HEK293T (cell line): ENCODE data around the gene HS1BP3.

Source experiments
- CTCF ChIA-PET: fragments of 350-600 bp; formaldehyde crosslinking; extraction: SDS; loops from one replicate; lab custom pipeline; 2021; ENCODE audit warnings: antibody characterized with exemption, inconsistent platforms; lab: Yijun Ruan, JAX
- POLR2A ChIA-PET: fragments of 350-600 bp; formaldehyde crosslinking; extraction: SDS; loops from one replicate; lab custom pipeline; 2020; ENCODE audit warnings: antibody characterized with exemption, inconsistent platforms; lab: Yijun Ruan, JAX
- DNase-seq: peaks from one replicate; pipeline ENCODE4 v3.0.0; 2012; ENCODE audit warnings: mixed read lengths; ENCODE audit errors: extremely low spot score
- ARNT ChIP-seq: fragments of 450-650 bp; IDR thresholded peaks from 2 replicates; pipeline ENCODE4 v1.6.1; 2017; ENCODE audit warnings: mild to moderate bottlenecking
- BHLHE40 ChIP-seq: fragments of 450-650 bp; IDR thresholded peaks from 2 replicates; pipeline ENCODE4 v1.6.1; 2016; ENCODE audit warnings: mild to moderate bottlenecking, moderate library complexity, borderline replicate concordance
- CTBP1 ChIP-seq: fragments of 450-650 bp; IDR thresholded peaks from 2 replicates; pipeline ENCODE4 v1.6.1; 2016; ENCODE audit warnings: borderline replicate concordance
- ELF4 ChIP-seq: fragments of 450-650 bp; IDR thresholded peaks from 2 replicates; pipeline ENCODE4 v1.6.1; 2017; ENCODE audit warnings: antibody characterized with exemption
- FOXA1 ChIP-seq: fragments of 450-650 bp; IDR thresholded peaks from 2 replicates; pipeline ENCODE4 v1.6.1; 2016; ENCODE audit warnings: mild to moderate bottlenecking
- FOXK2 ChIP-seq: fragments of 450-650 bp; IDR thresholded peaks from 2 replicates; pipeline ENCODE4 v1.6.1; 2016; ENCODE audit warnings: mild to moderate bottlenecking
- FOXM1 ChIP-seq: fragments of 450-650 bp; IDR thresholded peaks from 2 replicates; pipeline ENCODE4 v1.6.1; 2017; ENCODE audit warnings: mild to moderate bottlenecking, borderline replicate concordance
- HDGF ChIP-seq: fragments of 450-650 bp; IDR thresholded peaks from 2 replicates; pipeline ENCODE4 v1.6.1; 2017; ENCODE audit warnings: antibody characterized with exemption, borderline replicate concordance
- L3MBTL2 ChIP-seq: fragments of 450-650 bp; conservative IDR thresholded peaks from 2 replicates; pipeline ENCODE4 v1.6.1; 2016; ENCODE audit warnings: mild to moderate bottlenecking
- LEF1 ChIP-seq: fragments of 450-650 bp; IDR thresholded peaks from 2 replicates; pipeline ENCODE4 v1.6.1; 2017; ENCODE audit warnings: mild to moderate bottlenecking, borderline replicate concordance
- NFRKB ChIP-seq: fragments of 450-650 bp; IDR thresholded peaks from 2 replicates; pipeline ENCODE4 v1.6.1; 2016; ENCODE audit warnings: mild to moderate bottlenecking, moderate library complexity
- PKNOX1 ChIP-seq: fragments of 450-650 bp; IDR thresholded peaks from 2 replicates; pipeline ENCODE4 v1.6.1; 2016
- SP1 ChIP-seq: fragments of 450-650 bp; IDR thresholded peaks from 2 replicates; pipeline ENCODE4 v1.6.1; 2017
- SUZ12 ChIP-seq: fragments of 450-650 bp; IDR thresholded peaks from 2 replicates; pipeline ENCODE4 v1.6.1; 2016; ENCODE audit warnings: mild to moderate bottlenecking
- TARDBP ChIP-seq: fragments of 450-650 bp; IDR thresholded peaks from 2 replicates; pipeline ENCODE4 v1.6.1; 2016
- ZNF384 ChIP-seq: fragments of 450-650 bp; IDR thresholded peaks from 2 replicates; pipeline ENCODE4 v1.6.1; 2016

HS1BP3 gene

GRCh38 chr2:20672201-20672951 is 21.5 kb upstream of the HS1BP3 start:
- TF ChIP-seq BHLHE40 (no peak), ZNF384 (no peak), L3MBTL2 (no peak), ELF4 (no peak), HDGF (no peak), SUZ12 (no peak), FOXK2 (no peak), FOXA1 (no peak), PKNOX1 (no peak), ARNT (no peak), LEF1 (no peak), TARDBP (no peak), SP1 (no peak), NFRKB (no peak), CTBP1 (no peak), FOXM1 (no peak)
- POLR2A ChIA-PET = no interaction called here
- CTCF ChIA-PET = no interaction called here
- no peak for DNase-seq

GRCh38 chr2:20671736-20672080 is 20.8 kb upstream of the HS1BP3 start:
- CTCF ChIA-PET = no interaction called here
- POLR2A ChIA-PET = no interaction called here
- TF ChIP-seq FOXM1 (no peak), FOXK2 (no peak), PKNOX1 (no peak), SUZ12 (no peak), FOXA1 (no peak), L3MBTL2 (no peak), LEF1 (no peak), TARDBP (no peak), SP1 (no peak), NFRKB (no peak), ARNT (no peak), ELF4 (no peak), CTBP1 (no peak), HDGF (no peak), BHLHE40 (no peak), ZNF384 (no peak)
- no peak for DNase-seq

- DNase-seq = no peak
- CTCF ChIA-PET = no interaction called here
- POLR2A ChIA-PET = no interaction called here
- no peak for TF ChIP-seq L3MBTL2
- no peak for TF ChIP-seq CTBP1
- no peak for TF ChIP-seq FOXM1
- TF ChIP-seq LEF1 = no peak
- no peak for TF ChIP-seq NFRKB
Measured at GRCh38 chr2:20671036-20671735, 20.3 kb upstream of the HS1BP3 start.

GRCh38 chr2:20670315-20671035 is 19.6 kb upstream of the HS1BP3 start:
- POLR2A ChIA-PET = no interaction called here
- CTCF ChIA-PET = interaction anchor here (1.4 kb wide), 1 partner anchor 293 kb away, joined by 3 read pairs; no protein-coding TSS in a partner anchor
- DNase-seq = no peak
- TF ChIP-seq TARDBP = no peak
- no peak for TF ChIP-seq ARNT
- TF ChIP-seq ZNF384 = no peak
- TF ChIP-seq HDGF = no peak
- TF ChIP-seq NFRKB = no peak
- no peak for TF ChIP-seq ELF4

GRCh38 chr2:20669562-20670314 is 18.8 kb upstream of the HS1BP3 start:
- TF ChIP-seq L3MBTL2 = no peak
- TF ChIP-seq FOXM1 = no peak
- TF ChIP-seq FOXK2 = no peak
- TF ChIP-seq NFRKB = no peak
- no peak for TF ChIP-seq ZNF384
- TF ChIP-seq TARDBP = no peak
- no peak for TF ChIP-seq ARNT
- POLR2A ChIA-PET = no interaction called here
- no peak for DNase-seq
- CTCF ChIA-PET = interaction anchor here (1.4 kb wide), 1 partner anchor 293 kb away, joined by 3 read pairs; no protein-coding TSS in a partner anchor
